HepG2 (cell line): ENCODE results near the gene MRGPRG. TPM values are rescaled to one million over a fixed set of nuclear protein-coding genes. Genes with fewer than 3 reads are reported as not detected.

Experiments used
- ATAC-seq: fragments of 200-7000 bp; cut with Tn5 transposase; 3 replicates; pipeline ENCODE4 v1.9.1; 2020; ENCODE audit warnings: mild to moderate bottlenecking, moderate library complexity
- BruUV-seq: library from RNA; stranded (reverse); fragments of 400-500 nt; replicated peaks from 2 replicates; lab custom pipeline; 2021; lab: Mats Ljungman, UMichigan
- CTCF ChIA-PET: fragments of 300-600 bp; formaldehyde crosslinking; extraction: SDS; loops from one replicate; lab custom pipeline; 2021; ENCODE audit warnings: low total read pairs, inconsistent platforms, low intra/inter-chr PET ratio; lab: Yijun Ruan, JAX
- POLR2A ChIA-PET: fragments of 350-600 bp; sonication (Branson Sonifier 250); formaldehyde crosslinking; loops from one replicate; lab custom pipeline; 2020; ENCODE audit warnings: antibody characterized with exemption, inconsistent platforms; lab: Yijun Ruan, JAX
- DNase-seq: peaks from one replicate; pipeline ENCODE4 v3.0.0-alpha.2; 2015; ENCODE audit warnings: low spot score
- FAIRE-seq: peaks from 3 replicates; lab custom pipeline; 2011; peaks lifted over from hg19 to GRCh38; lab: Jason Lieb, UNC
- H2AFZ ChIP-seq: one replicate; pipeline ENCODE4 v1.6.1; 2011; ENCODE audit warnings: low read length, inconsistent platforms
- H3K27ac ChIP-seq: fragments of 300-600 bp; 3 replicates; pipeline ENCODE4 v1.8.0; 2011; ENCODE audit warnings: mixed run types, mild to moderate bottlenecking, mixed read lengths, low read length, inconsistent platforms; ENCODE audit not compliant: insufficient read depth; ENCODE audit errors: extremely low read length
- H3K27me3 ChIP-seq, 2 experiments: fragments of 200-600 bp in 1 of 2; 2 replicates in 1 of 2; 3 replicates in 1 of 2; pipeline versions ENCODE4 v1.6.0 to v1.8.0; 2011; ENCODE audit warnings: low read length in 2 of 2, mild to moderate bottlenecking in 2 of 2, moderate library complexity in 2 of 2, inconsistent platforms in 1 of 2; ENCODE audit not compliant: insufficient read depth in 2 of 2, control insufficient read depth in 1 of 2
- H3K36me3 ChIP-seq, 2 experiments: fragments of 200-600 bp in 1 of 2; replicated peaks in 1 of 2; 2 replicates in 1 of 2; 3 replicates in 1 of 2; pipeline versions ENCODE4 v1.5.1 to v1.8.0; 2011; ENCODE audit warnings: low read length in 2 of 2, inconsistent platforms in 1 of 2; ENCODE audit not compliant: insufficient read depth in 2 of 2, control insufficient read depth in 1 of 2
- H3K4me1 ChIP-seq: 2 replicates; pipeline ENCODE4 v1.5.1; 2012; ENCODE audit warnings: low read length, inconsistent platforms; ENCODE audit not compliant: insufficient read depth
- H3K4me2 ChIP-seq: 2 replicates; pipeline ENCODE4 v1.6.0; 2011; ENCODE audit warnings: low read depth, low read length, inconsistent platforms
- H3K4me3 ChIP-seq, 3 experiments: fragments of 200-600 bp in 1 of 3; sonication (generic), shearing (Covaris generic) in 1 of 3; replicated peaks in 1 of 3; 2 replicates each; pipeline ENCODE4 v1.5.1; 2011 to 2016; ENCODE audit warnings: low read length in 3 of 3, inconsistent platforms in 2 of 3, low read depth in 2 of 3, mild to moderate bottlenecking in 2 of 3, control low read depth in 1 of 3, mixed read lengths in 1 of 3; ENCODE audit not compliant: insufficient read depth in 1 of 3
- H3K79me2 ChIP-seq: one replicate; pipeline ENCODE4 v1.6.1; 2011; ENCODE audit warnings: low read length, inconsistent platforms; ENCODE audit not compliant: insufficient read depth
- H3K9ac ChIP-seq: 2 replicates; pipeline ENCODE4 v1.6.0; 2011; ENCODE audit warnings: mild to moderate bottlenecking, low read depth, low read length, inconsistent platforms; ENCODE audit not compliant: insufficient read depth
- H3K9me3 ChIP-seq: 2 replicates; pipeline ENCODE4 v1.5.1; 2012; ENCODE audit warnings: mild to moderate bottlenecking, low read length
- H4K20me1 ChIP-seq: 2 replicates; pipeline ENCODE4 v1.6.0; 2011; ENCODE audit warnings: inconsistent platforms, mild to moderate bottlenecking, low read length, moderate library complexity; ENCODE audit not compliant: insufficient read depth
- EP300 ChIP-seq, 3 experiments: sonication (generic) in 1 of 3; formaldehyde crosslinking in 1 of 3; IDR thresholded peaks; 2 replicates each; pipeline versions ENCODE4 v1.5.1 to v1.6.1; 2011 to 2020; ENCODE audit warnings: low read depth in 2 of 3, low read length in 2 of 3, borderline replicate concordance in 1 of 3, improper control_type of control experiment in 1 of 3, mild to moderate bottlenecking in 1 of 3, missing genetic modification reagents in 1 of 3, moderate library complexity in 1 of 3
- FOXO1 ChIP-seq: sonication (generic); formaldehyde crosslinking; IDR thresholded peaks from 2 replicates; pipeline ENCODE4 v1.4.0; 2020; ENCODE audit warnings: missing genetic modification reagents
- MYC ChIP-seq: sonication (generic); formaldehyde crosslinking; IDR thresholded peaks from 2 replicates; pipeline ENCODE4 v1.9.0; 2021; ENCODE audit warnings: missing genetic modification reagents, borderline replicate concordance
- NCOA1 ChIP-seq: sonication (generic); formaldehyde crosslinking; IDR thresholded peaks from 2 replicates; pipeline ENCODE4 v1.9.0; 2021; ENCODE audit warnings: missing genetic modification reagents
- SIX4 ChIP-seq: sonication (generic); formaldehyde crosslinking; IDR thresholded peaks from 2 replicates; pipeline ENCODE4 v1.4.0; 2020; ENCODE audit warnings: missing genetic modification reagents
- SP4 ChIP-seq: sonication (generic); formaldehyde crosslinking; IDR thresholded peaks from 2 replicates; pipeline ENCODE4 v1.8.1; 2023; ENCODE audit warnings: mild to moderate bottlenecking, missing genetic modification reagents
- SUZ12 ChIP-seq: fragments of 150-350 bp; IDR thresholded peaks from 2 replicates; pipeline ENCODE4 v1.6.1; 2014; ENCODE audit warnings: low read depth, low read length
- ZNF256 ChIP-seq: sonication (generic); formaldehyde crosslinking; conservative IDR thresholded peaks from 2 replicates; pipeline ENCODE4 v1.4.0; 2020; ENCODE audit warnings: missing genetic modification reagents
- ZNF260 ChIP-seq: sonication (generic); formaldehyde crosslinking; IDR thresholded peaks from 2 replicates; pipeline ENCODE4 v1.4.0; 2020; ENCODE audit warnings: missing genetic modification reagents, low read depth, mild to moderate bottlenecking, borderline replicate concordance
- ZNF326 ChIP-seq: sonication (generic); formaldehyde crosslinking; IDR thresholded peaks from 2 replicates; pipeline ENCODE4 v1.4.0; 2020; ENCODE audit warnings: missing genetic modification reagents, borderline replicate concordance
- ZNF343 ChIP-seq: sonication (generic); formaldehyde crosslinking; IDR thresholded peaks from 2 replicates; pipeline ENCODE4 v1.4.0; 2020; ENCODE audit warnings: mild to moderate bottlenecking, missing genetic modification reagents
- ZNF441 ChIP-seq: sonication (generic); formaldehyde crosslinking; IDR thresholded peaks from 2 replicates; pipeline ENCODE4 v1.7.0; 2021; ENCODE audit warnings: missing genetic modification reagents, borderline replicate concordance
- ZNF460 ChIP-seq: sonication (generic); formaldehyde crosslinking; IDR thresholded peaks from 2 replicates; pipeline ENCODE4 v1.5.1; 2020; ENCODE audit warnings: missing genetic modification reagents, mild to moderate bottlenecking, borderline replicate concordance
- ZNF563 ChIP-seq: sonication (generic); formaldehyde crosslinking; IDR thresholded peaks from 2 replicates; pipeline ENCODE4 v1.8.0; 2022; ENCODE audit warnings: mild to moderate bottlenecking, moderate library complexity, missing genetic modification reagents
- ZNF749 ChIP-seq: sonication (generic); formaldehyde crosslinking; IDR thresholded peaks from 2 replicates; pipeline ENCODE4 v1.8.0; 2022; ENCODE audit warnings: mild to moderate bottlenecking, missing genetic modification reagents, moderate library complexity, borderline replicate concordance
- ZNF775 ChIP-seq: sonication (generic); formaldehyde crosslinking; IDR thresholded peaks from 2 replicates; pipeline ENCODE4 v1.4.0; 2020; ENCODE audit warnings: missing genetic modification reagents, mild to moderate bottlenecking, moderate library complexity, borderline replicate concordance
- WGBS: methylation state at CpG from one replicate; pipeline ENCODE4 v1.1.6; 2017; ENCODE audit warnings: low lambda C conversion rate; 5-methylcytosine and 5-hydroxymethylcytosine counted together
- in situ Hi-C: cut with HindIII; loops from 2 replicates; pipeline ENCODE4 v1.10.0; 2017; ENCODE audit warnings: low pct_unique_long_range_greater_than_20kb; ENCODE audit not compliant: extremely low pct_ligation_motif_present
- intact Hi-C: fragments of 100-400 bp; cut with micrococcal nuclease; formaldehyde crosslinking; loops from one replicate; pipeline ENCODE4 v1.10.0; 2022; ENCODE audit not compliant: unreplicated experiment
- polyA plus RNA-seq, 8 experiments: library from polyadenylated mRNA; depleted of rRNA in 3 of 8; stranded (reverse) in 7 of 8; unstranded in 1 of 8; fragments of >200 nt; fragmentation: Illumina TruSeq in 4 of 8; extraction: Trizol in 4 of 8; gene quantifications; 2 replicates each; pipeline versions ENCODE4 v1.2.1 to v1.2.3, GENCODE V29; 2011 to 2016; ENCODE audit warnings: low read depth in 4 of 8, missing spikeins in 1 of 8, mixed read lengths in 1 of 8; ENCODE audit not compliant: insufficient read depth in 1 of 8
- total RNA-seq, 5 experiments: library from RNA; depleted of rRNA; stranded (reverse); fragments of >200 nt; fragmentation: Illumina TruSeq; extraction: Trizol; gene quantifications; 2 replicates each; pipeline ENCODE4 v1.2.3, GENCODE V29; 2016; ENCODE audit warnings: low read depth in 1 of 5
- TF ChIP-seq, protein P1 (sequence below): sonication (generic); formaldehyde crosslinking; IDR thresholded peaks from 2 replicates; pipeline ENCODE4 v1.4.0; 2020; ENCODE audit warnings: missing genetic modification reagents
- TF ChIP-seq, protein P2 (sequence below): sonication (generic); formaldehyde crosslinking; IDR thresholded peaks from 2 replicates; pipeline ENCODE4 v1.5.0; 2020; ENCODE audit warnings: mild to moderate bottlenecking, missing genetic modification reagents, borderline replicate concordance

MRGPRG gene
- total and polyA plus RNA-seq, 2 of the 13 experiments (the other 11 are each of a cell fraction or from before 2014, with no cell fraction given), result not detected

DNA sequence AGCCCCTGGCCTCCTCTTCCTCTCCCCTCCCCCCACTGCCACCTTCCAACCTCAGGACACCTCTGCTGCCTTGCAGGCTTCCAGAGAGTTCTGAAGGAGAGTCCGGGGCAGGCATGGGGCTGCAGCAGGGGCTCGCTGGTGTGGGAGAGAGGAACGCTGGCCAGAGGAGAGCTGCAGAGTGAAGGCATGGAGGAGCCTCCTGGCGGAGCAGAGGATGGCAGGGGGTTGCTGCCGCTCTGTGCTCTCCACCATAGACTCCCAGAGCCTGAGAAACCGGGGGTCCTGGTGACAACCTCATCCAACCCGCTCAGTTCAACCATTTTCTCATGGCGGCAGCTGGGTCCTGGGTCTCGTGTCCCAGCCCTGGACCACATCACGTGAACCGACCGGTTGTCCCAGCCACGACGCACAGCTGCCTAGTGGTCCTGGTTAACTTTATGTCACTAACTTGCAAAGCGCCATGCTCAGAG is 17.5 kb downstream of the MRGPRG start (continued):
- TF ChIP-seq, protein P1, sequence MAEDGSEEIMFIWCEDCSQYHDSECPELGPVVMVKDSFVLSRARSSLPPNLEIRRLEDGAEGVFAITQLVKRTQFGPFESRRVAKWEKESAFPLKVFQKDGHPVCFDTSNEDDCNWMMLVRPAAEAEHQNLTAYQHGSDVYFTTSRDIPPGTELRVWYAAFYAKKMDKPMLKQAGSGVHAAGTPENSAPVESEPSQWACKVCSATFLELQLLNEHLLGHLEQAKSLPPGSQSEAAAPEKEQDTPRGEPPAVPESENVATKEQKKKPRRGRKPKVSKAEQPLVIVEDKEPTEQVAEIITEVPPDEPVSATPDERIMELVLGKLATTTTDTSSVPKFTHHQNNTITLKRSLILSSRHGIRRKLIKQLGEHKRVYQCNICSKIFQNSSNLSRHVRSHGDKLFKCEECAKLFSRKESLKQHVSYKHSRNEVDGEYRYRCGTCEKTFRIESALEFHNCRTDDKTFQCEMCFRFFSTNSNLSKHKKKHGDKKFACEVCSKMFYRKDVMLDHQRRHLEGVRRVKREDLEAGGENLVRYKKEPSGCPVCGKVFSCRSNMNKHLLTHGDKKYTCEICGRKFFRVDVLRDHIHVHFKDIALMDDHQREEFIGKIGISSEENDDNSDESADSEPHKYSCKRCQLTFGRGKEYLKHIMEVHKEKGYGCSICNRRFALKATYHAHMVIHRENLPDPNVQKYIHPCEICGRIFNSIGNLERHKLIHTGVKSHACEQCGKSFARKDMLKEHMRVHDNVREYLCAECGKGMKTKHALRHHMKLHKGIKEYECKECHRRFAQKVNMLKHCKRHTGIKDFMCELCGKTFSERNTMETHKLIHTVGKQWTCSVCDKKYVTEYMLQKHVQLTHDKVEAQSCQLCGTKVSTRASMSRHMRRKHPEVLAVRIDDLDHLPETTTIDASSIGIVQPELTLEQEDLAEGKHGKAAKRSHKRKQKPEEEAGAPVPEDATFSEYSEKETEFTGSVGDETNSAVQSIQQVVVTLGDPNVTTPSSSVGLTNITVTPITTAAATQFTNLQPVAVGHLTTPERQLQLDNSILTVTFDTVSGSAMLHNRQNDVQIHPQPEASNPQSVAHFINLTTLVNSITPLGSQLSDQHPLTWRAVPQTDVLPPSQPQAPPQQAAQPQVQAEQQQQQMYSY (CRISPR knock-in tag), result no peak
- TF ChIP-seq ZNF343 (CRISPR knock-in tag) (no peak), ZNF256 (no peak), ZNF260 (no peak), SP4 (no peak)

DNA sequence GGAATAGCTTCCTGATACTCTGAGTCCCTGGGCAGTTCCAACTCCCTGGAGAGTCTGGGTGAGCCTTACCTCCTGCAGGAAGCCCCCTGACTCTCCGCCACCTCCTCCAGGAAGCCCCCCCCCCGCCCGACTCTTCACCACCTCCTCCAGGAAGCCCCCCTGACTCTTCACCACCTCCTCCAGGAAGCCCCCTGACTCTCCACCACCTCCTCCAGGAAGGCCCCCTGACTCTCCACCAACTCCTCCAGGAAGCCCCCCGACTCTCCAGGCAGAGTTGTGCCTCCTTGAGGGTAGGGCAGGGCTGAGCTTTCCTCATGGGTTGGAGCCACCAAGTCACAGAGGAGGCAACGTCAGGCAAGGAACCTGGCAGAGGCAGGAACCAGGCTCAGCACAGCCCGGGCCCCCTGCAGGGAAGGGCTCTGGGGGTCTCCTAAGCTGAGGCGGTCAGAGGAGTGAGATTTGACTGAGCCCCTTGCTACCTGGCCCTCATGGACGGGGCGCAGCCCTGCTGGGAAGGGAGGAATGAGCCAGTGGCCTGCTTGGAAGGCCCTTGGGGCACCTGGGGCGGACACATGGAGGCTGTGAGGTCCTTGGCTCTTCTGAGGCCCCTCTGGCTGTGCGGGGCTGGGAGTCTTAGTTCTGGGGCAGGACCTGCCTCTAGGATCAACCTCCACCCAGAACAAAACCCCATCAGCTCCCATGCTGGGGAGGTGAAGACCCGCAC is 18.1 kb downstream of the MRGPRG start:
- H3K36me3 ChIP-seq, result no peaks in the 10 kb centered on the region
- no peaks in the 10 kb centered on the region for H3K4me1 ChIP-seq
- no peak overlapping the region for H3K27ac ChIP-seq
- POLR2A ChIA-PET, result no interaction called here
- no peak overlapping the region for H3K4me2 ChIP-seq
- WGBS, result 5% methylated on average over 7 of the region's 12 CpGs
- no peak for DNase-seq
- in situ Hi-C loops, result no loop called here
- no peak overlapping the region for H3K9ac ChIP-seq
- no peak overlapping the region for H2AFZ ChIP-seq
- ATAC-seq, result no peak
- H3K79me2 ChIP-seq, result no peaks in the 10 kb centered on the region
- H3K4me3 ChIP-seq, result no peak overlapping the region
- no peak for FAIRE-seq
- intact Hi-C loops, result no loop called here
- BruUV-seq, result no TSS peak
- CTCF ChIA-PET, result no interaction called here
- H3K27me3 ChIP-seq, result peaks cover 29 to 88% of the 10 kb centered on the region in 2 experiments; a peak in 4 of 5 replicates
- 0 out of 2 replicates have a peak, but pooled peaks cover 7% of the 10 kb centered on the region for H4K20me1 ChIP-seq
- no peaks in the 10 kb centered on the region for H3K9me3 ChIP-seq
- TF ChIP-seq FOXO1, result no peak
- TF ChIP-seq, protein P2, sequence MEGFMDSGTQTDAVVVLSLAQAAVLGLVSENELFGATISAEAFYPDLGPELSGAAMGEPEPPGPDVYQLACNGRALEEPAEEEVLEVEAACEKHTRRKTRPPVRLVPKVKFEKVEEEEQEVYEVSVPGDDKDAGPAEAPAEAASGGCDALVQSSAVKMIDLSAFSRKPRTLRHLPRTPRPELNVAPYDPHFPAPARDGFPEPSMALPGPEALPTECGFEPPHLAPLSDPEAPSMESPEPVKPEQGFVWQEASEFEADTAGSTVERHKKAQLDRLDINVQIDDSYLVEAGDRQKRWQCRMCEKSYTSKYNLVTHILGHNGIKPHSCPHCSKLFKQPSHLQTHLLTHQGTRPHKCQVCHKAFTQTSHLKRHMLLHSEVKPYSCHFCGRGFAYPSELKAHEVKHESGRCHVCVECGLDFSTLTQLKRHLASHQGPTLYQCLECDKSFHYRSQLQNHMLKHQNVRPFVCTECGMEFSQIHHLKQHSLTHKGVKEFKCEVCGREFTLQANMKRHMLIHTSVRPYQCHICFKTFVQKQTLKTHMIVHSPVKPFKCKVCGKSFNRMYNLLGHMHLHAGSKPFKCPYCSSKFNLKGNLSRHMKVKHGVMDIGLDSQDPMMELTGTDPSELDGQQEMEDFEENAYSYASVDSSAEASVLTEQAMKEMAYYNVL, result no peak
- TF ChIP-seq ZNF326 (CRISPR knock-in tag), result no peak
- no peak for TF ChIP-seq NCOA1 (CRISPR knock-in tag)
- no peak for TF ChIP-seq SIX4 (CRISPR knock-in tag)
- no peak for TF ChIP-seq ZNF441
- TF ChIP-seq MYC (CRISPR knock-in tag), result no peak
- TF ChIP-seq ZNF460, result no peak
- TF ChIP-seq EP300 (IDR thresholded peaks at IDR 0.05; ENCODE audit: low read depth in 2 of 2, low read length in 2 of 2), result no peak
- no peak for TF ChIP-seq EP300 (CRISPR knock-in tag; IDR thresholded peaks at IDR 0.05; ENCODE audit: borderline replicate concordance)
- no peak for TF ChIP-seq ZNF749 (CRISPR knock-in tag)
- no peak for TF ChIP-seq ZNF775 (CRISPR knock-in tag)
- no peak for TF ChIP-seq SUZ12
- no peak for TF ChIP-seq ZNF563
